HEK293 (cell line): Measurements from ENCODE around the gene ALPK3.

ENCODE experiments used
- CTCF ChIP-seq: fragments of 450-650 bp; formaldehyde crosslinking; IDR thresholded peaks from 2 replicates; pipeline ENCODE4 v1.5.1; 2016; ENCODE audit warnings: missing biosample characterization, missing genetic modification characterization
- GLI4 ChIP-seq: fragments of 450-650 bp; formaldehyde crosslinking; IDR thresholded peaks from 2 replicates; pipeline ENCODE4 v1.5.1; 2016; ENCODE audit warnings: missing biosample characterization, missing genetic modification characterization
- REST ChIP-seq: fragments of 450-650 bp; formaldehyde crosslinking; IDR thresholded peaks from 2 replicates; pipeline ENCODE4 v1.5.1; 2016; ENCODE audit warnings: missing biosample characterization, missing genetic modification characterization
- SALL2 ChIP-seq: fragments of 450-650 bp; formaldehyde crosslinking; IDR thresholded peaks from 2 replicates; pipeline ENCODE4 v1.5.0; 2017; ENCODE audit warnings: missing biosample characterization, mild to moderate bottlenecking, missing genetic modification characterization, borderline replicate concordance
- ZNF19 ChIP-seq: fragments of 450-650 bp; formaldehyde crosslinking; IDR thresholded peaks from 2 replicates; pipeline ENCODE4; 2016; ENCODE audit warnings: missing biosample characterization, missing genetic modification characterization, low read depth
- ZNF292 ChIP-seq: fragments of 450-650 bp; formaldehyde crosslinking; IDR thresholded peaks from 2 replicates; pipeline ENCODE4 v1.5.1; 2016; ENCODE audit warnings: low read depth, missing biosample characterization, missing genetic modification characterization, borderline replicate concordance
- ZNF416 ChIP-seq: fragments of 450-650 bp; formaldehyde crosslinking; IDR thresholded peaks from 2 replicates; pipeline ENCODE4 v1.5.1; 2016; ENCODE audit warnings: missing biosample characterization, missing genetic modification characterization
- ZNF514 ChIP-seq: fragments of 450-650 bp; formaldehyde crosslinking; IDR thresholded peaks from 2 replicates; pipeline ENCODE4 v1.5.1; 2016; ENCODE audit warnings: missing biosample characterization, missing genetic modification characterization
- ZNF768 ChIP-seq: fragments of 450-650 bp; formaldehyde crosslinking; IDR thresholded peaks from 2 replicates; pipeline ENCODE4 v1.5.1; 2018; ENCODE audit warnings: missing biosample characterization, mild to moderate bottlenecking, missing genetic modification characterization
- ZSCAN23 ChIP-seq: fragments of 450-650 bp; formaldehyde crosslinking; IDR thresholded peaks from 2 replicates; pipeline ENCODE4 v1.5.1; 2016; ENCODE audit warnings: missing biosample characterization, missing genetic modification characterization

GRCh38 chr15:84840741-84841429 is 23.7 kb downstream of the ALPK3 start:
- TF ChIP-seq ZNF19 (tag by site-specific recombination) (no peak), SALL2 (no peak), ZNF292 (tag by site-specific recombination) (no peak), CTCF (no peak), ZNF514 (tag by site-specific recombination) (no peak), REST (tag by site-specific recombination) (no peak), ZNF768 (tag by site-specific recombination) (no peak), GLI4 (no peak), ZNF416 (tag by site-specific recombination) (no peak), ZSCAN23 (no peak)
